D721Med (cell line): ENCODE measurements around the gene EXOC7.

Source experiments
- DNase-seq: peaks from one replicate; pipeline ENCODE4 v3.0.0; 2011; ENCODE audit warnings: low spot score; ENCODE audit not compliant: insufficient read length
- FAIRE-seq: peaks from 2 replicates; lab custom pipeline; 2011; peaks lifted over from hg19 to GRCh38; lab: Jason Lieb, UNC
- TF ChIP-seq, protein P1 (sequence below): IDR thresholded peaks from 2 replicates; pipeline ENCODE4 v1.5.1; 2012; ENCODE audit warnings: mild to moderate bottlenecking, control low read depth; ENCODE audit not compliant: insufficient read depth; ENCODE audit errors: missing control alignments

Gene EXOC7, protein sequence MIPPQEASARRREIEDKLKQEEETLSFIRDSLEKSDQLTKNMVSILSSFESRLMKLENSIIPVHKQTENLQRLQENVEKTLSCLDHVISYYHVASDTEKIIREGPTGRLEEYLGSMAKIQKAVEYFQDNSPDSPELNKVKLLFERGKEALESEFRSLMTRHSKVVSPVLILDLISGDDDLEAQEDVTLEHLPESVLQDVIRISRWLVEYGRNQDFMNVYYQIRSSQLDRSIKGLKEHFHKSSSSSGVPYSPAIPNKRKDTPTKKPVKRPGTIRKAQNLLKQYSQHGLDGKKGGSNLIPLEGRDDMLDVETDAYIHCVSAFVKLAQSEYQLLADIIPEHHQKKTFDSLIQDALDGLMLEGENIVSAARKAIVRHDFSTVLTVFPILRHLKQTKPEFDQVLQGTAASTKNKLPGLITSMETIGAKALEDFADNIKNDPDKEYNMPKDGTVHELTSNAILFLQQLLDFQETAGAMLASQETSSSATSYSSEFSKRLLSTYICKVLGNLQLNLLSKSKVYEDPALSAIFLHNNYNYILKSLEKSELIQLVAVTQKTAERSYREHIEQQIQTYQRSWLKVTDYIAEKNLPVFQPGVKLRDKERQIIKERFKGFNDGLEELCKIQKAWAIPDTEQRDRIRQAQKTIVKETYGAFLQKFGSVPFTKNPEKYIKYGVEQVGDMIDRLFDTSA

DNA sequence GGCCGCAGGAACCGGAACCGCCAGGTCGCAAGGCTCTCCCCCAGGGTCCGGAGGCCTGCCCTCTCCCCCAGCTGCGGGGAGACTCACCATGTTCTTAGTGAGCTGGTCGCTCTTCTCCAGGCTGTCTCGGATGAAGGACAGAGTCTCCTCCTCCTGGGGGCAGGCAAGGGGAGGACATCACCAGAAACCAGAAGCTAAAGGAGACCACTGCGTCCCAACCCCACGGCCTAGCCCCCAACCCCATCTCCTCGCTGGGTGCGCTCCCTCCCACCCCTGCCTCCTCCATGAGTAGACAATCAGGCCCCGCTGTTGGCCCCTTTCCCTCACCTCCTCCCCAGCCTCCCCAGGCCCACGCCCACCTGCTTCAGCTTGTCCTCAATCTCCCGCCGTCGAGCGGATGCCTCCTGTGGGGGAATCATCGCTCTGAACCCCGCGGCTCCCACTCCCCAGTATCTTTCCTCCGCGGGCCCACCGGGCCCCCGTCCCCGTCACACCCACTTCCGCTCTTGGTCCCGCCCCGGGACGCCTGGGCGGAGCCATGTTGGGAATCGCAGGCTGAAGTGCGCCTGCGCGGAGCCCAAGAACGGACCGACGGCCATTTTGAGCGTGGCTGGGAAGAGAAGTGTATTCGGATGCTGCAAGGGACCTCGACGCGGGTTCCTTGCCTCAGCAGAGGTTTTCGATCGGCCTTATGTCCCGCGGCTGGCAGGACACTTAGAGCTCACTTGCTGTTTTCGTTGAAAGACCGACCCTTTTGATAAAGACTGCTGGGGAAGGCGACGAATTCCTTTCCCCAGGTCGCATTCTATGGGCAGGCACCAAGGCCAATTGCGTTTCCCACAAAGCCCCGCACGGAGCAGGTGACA, at the start of gene EXOC7:
EXOC7 (minus strand) TSS at position 514 of the 866 bp plus-strand sequence; CDS start at position 419, 95 bp downstream.
- TF ChIP-seq, protein P1, sequence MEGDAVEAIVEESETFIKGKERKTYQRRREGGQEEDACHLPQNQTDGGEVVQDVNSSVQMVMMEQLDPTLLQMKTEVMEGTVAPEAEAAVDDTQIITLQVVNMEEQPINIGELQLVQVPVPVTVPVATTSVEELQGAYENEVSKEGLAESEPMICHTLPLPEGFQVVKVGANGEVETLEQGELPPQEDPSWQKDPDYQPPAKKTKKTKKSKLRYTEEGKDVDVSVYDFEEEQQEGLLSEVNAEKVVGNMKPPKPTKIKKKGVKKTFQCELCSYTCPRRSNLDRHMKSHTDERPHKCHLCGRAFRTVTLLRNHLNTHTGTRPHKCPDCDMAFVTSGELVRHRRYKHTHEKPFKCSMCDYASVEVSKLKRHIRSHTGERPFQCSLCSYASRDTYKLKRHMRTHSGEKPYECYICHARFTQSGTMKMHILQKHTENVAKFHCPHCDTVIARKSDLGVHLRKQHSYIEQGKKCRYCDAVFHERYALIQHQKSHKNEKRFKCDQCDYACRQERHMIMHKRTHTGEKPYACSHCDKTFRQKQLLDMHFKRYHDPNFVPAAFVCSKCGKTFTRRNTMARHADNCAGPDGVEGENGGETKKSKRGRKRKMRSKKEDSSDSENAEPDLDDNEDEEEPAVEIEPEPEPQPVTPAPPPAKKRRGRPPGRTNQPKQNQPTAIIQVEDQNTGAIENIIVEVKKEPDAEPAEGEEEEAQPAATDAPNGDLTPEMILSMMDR, result no peak
- no peak for FAIRE-seq
- peak; percentile 88 for DNase-seq

DNA sequence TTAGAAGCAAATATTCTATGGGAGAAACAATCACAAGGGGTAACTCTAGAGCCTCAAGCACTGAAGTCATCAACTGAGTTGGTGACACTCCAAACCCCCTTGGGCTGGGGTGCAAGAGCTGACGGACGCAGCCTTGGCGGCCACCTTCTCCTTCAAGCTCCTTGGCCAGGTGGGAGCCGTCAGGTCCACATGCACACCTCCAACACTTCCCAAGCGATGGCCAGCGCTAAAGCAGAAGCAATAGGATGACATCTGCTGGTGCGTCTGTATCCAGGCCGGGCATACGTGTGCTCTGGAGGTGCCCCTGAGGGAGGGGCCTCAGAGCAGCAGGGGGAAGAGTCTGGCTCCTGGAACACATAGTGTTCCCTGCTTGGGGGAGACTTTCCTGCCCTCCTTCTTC, 49.6 kb upstream of the EXOC7 start:
- TF ChIP-seq, protein P1, result no peak
- no peak for DNase-seq
- no peak for FAIRE-seq

DNA sequence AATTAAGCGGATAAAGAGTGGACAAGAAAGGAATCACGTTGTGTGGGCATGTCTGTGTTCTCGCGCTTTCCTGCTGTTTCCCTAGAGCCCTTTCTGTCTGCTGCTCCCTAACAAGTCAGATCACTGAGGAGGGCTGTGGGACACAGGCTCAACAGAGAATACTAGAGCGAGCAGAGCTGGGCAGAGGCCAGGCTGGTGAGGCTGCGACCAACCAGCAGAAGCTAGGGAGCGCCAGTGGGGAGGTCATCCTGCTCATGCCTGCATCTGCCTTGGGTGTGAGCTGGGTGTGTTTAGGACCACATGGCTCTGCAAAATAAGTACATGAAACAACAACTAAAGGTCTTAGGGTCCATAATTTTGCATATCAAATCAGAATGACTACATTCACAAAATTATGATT, 49.0 kb upstream of the EXOC7 start:
- FAIRE-seq (no peak), DNase-seq (no peak)
- TF ChIP-seq, protein P1, result no peak

DNA sequence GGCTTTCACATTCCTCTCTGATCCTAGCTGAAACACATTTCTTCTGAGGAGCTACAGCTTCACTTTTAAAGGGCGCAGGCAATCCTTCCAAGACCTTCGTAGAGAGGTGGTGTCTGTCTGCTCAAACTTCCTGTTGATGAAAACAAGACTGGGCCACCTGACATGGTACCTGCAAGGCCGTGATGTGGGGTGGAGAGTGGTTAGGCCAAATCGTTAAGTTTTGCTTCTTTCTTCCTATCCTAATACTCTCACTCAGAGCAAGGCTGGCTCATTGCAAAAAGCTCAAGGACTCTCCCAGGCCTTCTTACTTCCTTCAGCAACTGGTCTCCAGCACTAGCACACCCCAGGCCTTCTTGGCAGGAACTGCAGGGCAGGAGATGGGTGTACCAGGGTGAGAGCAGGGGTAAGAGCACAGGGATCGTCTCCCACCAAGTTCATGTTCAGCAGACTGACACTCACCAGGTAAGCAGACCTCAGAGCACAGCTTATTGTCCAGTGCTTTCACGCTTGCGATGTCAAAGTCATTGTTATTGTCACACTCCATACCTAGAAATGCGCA, 48.4 kb upstream of the EXOC7 start:
- DNase-seq, result no peak
- TF ChIP-seq, protein P1, result no peak
- no peak for FAIRE-seq

DNA sequence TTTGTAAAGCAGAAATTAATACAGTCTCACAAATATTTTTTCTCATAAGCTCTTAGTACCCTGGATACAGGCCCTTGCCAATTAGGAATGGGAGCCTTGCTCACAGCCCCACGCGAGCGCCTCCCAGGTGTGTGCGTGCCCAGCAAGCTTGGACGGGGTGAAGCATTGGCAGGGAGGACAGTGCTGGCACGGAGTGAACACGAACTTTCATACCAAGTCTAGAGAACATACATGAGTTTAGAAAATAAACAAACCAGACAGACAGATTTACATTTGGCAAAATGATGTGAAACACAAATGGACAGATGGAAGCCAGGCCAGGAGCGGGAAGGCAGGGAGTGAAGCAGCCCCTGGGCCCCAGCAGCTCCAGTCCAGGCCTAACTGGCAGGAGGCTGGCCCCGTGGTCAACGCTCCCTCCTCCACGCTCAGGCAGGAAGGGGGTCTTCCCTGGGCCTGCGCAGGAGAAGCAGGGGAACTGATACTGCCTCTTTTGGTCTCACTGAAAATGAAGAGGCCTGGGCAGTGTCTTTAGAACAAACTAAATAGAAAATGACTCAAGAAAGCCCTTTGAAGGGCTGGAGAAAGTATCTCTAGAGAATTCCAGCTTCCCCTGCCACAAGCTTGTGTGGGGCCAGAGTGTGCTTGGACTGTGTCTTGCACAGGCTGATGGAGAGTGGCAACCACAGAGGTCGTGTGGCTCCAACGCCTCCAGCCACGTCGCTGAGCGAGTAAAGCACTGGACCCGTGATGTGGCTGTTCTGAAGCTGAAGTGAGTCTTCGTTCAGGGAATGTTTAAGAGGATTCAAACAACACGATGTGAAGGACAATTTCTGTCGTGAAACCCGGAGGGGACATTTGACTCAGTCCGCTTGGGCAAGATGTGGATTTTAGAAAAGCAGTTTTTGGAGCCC, 47.4 kb upstream of the EXOC7 start:
- DNase-seq, result no peak
- TF ChIP-seq, protein P1, result no peak
- FAIRE-seq, result no peak

DNA sequence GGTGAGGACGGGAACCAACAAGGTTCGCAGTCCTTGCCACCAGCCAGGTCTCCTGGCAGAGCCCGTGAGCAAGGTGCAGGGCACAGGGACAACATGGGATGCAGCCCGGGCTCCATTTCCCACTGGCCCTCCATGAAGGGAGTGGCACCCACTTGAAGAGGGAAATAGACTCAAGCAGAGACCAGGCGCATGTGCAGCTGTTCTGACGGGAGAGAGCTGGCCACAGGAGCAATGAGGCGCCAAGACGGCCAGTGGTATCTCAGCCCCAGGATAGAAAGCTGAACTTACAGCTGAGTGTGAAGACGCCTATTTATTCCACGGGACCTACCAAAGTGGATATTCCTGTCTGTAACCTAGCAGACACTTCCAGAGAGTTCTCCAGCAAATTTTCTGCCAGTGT, 45.6 kb upstream of the EXOC7 start:
- TF ChIP-seq, protein P1, result no peak
- FAIRE-seq, result no peak

More for the DNA sequence above, 45.6 kb upstream of the EXOC7 start:
- no peak for DNase-seq
